DND-41 (cell line): ENCODE measurements around the gene LRRC8A.

Experiments used
- EZH2 ChIP-seq: IDR thresholded peaks from 3 replicates; pipeline ENCODE4 v1.6.1; 2012; ENCODE audit warnings: borderline replicate concordance, low read depth, mild to moderate bottlenecking, moderate library complexity, low read length, inconsistent platforms; ENCODE audit not compliant: severe bottlenecking
- TF ChIP-seq, protein P1 (sequence below): IDR thresholded peaks from 2 replicates; pipeline ENCODE4 v1.5.1; 2012; ENCODE audit warnings: borderline replicate concordance, low read length, moderate library complexity, mild to moderate bottlenecking; ENCODE audit not compliant: poor library complexity, severe bottlenecking; ENCODE audit errors: extremely low read depth

DNA sequence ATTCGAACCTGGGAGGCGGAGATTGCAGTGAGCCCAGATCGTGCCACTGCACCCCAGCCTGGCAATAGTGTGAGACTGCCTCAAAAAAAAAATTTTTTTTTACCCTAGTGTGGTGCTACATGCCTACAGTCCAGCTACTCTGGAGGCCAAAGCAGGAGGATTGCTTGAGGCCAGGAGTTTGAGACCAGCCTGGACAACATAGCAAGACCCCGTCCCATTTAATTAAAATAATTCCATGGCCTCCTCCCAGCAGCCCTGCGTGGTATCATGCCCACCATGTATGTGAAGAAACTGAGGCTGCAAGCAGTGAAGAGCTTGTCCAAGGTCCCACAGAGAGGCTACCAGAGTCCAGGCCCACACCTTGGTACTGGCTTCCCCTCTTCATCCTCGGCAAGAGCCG, 19.4 kb downstream of the LRRC8A start:
- TF ChIP-seq, protein P1, sequence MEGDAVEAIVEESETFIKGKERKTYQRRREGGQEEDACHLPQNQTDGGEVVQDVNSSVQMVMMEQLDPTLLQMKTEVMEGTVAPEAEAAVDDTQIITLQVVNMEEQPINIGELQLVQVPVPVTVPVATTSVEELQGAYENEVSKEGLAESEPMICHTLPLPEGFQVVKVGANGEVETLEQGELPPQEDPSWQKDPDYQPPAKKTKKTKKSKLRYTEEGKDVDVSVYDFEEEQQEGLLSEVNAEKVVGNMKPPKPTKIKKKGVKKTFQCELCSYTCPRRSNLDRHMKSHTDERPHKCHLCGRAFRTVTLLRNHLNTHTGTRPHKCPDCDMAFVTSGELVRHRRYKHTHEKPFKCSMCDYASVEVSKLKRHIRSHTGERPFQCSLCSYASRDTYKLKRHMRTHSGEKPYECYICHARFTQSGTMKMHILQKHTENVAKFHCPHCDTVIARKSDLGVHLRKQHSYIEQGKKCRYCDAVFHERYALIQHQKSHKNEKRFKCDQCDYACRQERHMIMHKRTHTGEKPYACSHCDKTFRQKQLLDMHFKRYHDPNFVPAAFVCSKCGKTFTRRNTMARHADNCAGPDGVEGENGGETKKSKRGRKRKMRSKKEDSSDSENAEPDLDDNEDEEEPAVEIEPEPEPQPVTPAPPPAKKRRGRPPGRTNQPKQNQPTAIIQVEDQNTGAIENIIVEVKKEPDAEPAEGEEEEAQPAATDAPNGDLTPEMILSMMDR, result no peak
- TF ChIP-seq EZH2, result no peak
